SH-SY5Y (cell line): ENCODE results near the gene TENT5C.

Source experiments
- GATA2 ChIP-seq: IDR thresholded peaks from 2 replicates; pipeline ENCODE4 v1.6.1; 2011; ENCODE audit warnings: mild to moderate bottlenecking, low read depth, low read length
- GATA3 ChIP-seq: IDR thresholded peaks from 2 replicates; pipeline ENCODE4 v1.6.1; 2011; ENCODE audit warnings: low read depth, mild to moderate bottlenecking, low read length, moderate library complexity

The TENT5C gene

DNA sequence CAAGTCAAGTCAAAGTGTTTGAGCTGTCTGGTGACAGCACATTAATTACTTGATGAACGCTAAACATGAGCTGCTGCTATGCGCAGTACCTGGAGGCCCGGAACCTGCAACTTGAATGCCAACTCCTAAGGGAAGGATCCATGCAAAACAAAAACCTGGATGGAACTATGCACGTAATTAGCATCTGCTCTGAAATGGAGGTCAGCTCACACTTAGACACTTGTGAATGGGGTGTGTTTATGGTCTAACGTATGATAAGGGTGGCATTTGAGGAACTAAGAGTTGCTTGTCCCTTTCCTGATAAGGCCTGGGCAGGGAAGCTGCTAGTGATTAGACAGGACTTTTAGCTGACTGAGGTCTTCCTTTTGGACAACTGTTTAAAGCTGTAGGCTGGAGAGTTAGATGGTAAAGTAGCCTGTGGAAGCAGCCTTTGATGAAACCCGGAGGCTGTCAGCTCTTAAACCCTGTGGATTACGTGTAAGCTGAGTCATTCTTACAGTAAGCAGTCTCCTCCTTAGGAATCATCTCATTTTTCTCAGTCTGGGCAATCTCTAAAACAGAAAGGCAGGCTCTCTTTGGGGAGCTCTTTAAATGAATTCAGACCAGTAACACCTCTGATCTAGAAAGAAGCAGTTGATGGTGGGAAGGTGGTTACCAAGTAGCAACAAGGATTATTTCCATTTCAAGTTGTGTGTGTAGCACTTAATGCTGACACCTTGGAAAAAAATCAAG is 6.8 kb downstream of the TENT5C start:
- TF ChIP-seq GATA3, result no peak
- no peak for TF ChIP-seq GATA2

- TF ChIP-seq GATA2, result no peak
- TF ChIP-seq GATA3, result no peak
Observed at GRCh38 chr1:117613249-117613968, 7.6 kb downstream of the TENT5C start.

DNA sequence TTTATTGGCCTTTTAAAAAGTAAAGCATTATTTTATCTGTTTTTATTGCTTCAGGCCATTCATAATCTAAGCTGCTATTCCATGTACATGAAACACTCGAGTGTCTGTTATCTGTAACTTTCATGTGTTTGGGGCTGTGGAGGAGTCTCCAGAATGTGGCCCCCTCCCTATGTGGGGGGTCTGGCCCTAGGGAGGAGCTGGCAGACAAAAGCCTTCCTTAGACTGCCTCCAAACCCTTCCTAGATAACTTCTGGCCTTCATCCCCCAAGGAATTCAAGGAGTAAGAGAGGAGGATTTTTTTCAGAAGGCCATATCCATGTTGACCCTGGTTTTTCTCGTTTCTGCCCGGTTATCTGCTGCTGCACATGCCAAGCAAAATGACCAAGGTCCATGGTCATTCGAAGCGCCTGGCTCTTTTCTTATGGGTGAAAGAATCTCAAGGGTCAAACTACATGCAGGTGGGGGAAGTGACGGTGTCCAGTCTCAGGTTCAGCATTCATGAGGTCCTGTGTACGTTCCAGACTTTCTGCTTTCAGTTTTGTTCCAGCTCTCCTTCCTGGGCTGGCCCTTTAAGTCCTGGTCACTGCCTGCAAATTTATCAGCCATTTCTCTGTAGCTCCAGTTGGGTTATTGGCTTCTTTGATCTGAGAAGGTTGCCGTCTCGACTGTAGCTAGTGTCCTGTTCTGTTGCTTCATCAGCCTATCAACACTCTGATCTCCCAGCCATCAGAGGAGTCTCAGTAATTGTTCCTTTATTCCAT is 8.3 kb downstream of the TENT5C start:
- no peak for TF ChIP-seq GATA2
- TF ChIP-seq GATA3, result no peak

- TF ChIP-seq GATA3 (no peak), GATA2 (no peak)
Observed at GRCh38 chr1:117615474-117615873, 9.6 kb downstream of the TENT5C start.

DNA sequence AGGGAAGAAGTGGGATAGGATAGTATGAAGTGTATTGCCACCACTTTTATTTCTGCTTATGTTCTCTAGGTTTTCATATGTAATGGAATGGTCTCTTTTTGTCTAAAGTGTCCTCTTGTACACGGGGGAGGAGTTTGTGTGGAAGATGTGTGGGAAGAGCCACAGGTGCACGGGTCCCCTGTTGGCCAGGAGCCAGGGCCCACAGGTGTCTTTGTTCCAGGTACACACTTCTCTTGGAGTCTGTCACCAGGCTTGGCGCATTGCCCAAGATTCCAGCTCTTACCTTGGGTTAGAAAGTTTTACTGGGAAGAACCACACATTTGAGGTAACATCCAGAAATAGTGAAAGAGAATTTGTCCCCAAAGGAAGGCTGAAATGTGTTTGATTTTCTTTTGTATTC is 10.5 kb downstream of the TENT5C start:
- TF ChIP-seq GATA2 (no peak), GATA3 (no peak)

GRCh38 chr1:117616967-117617366 is 11.1 kb downstream of the TENT5C start:
- TF ChIP-seq GATA3, result no peak
- no peak for TF ChIP-seq GATA2

- TF ChIP-seq GATA2 (no peak), GATA3 (no peak)
Observed at GRCh38 chr1:117618450-117619122, 12.7 kb downstream of the TENT5C start.

DNA sequence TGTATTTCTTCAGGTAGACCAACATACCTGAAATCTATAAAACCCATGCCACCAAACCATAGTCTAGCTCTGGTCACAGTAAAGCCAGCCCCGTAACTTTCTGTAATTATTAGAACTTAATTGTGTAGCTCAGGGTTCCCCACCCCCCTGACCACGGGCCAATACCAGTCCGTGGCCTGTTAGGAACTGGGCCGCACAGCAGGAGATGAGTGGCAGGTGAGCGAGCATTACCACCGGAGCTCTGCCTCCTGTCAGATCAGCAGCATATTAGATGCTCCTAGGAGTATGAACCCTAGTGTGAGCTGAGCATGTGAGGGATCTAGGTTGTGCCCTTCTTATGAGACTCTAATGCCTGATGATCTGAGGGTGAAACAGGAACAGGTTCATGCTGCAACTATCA is 14.6 kb downstream of the TENT5C start:
- TF ChIP-seq GATA2 (no peak), GATA3 (no peak)

DNA sequence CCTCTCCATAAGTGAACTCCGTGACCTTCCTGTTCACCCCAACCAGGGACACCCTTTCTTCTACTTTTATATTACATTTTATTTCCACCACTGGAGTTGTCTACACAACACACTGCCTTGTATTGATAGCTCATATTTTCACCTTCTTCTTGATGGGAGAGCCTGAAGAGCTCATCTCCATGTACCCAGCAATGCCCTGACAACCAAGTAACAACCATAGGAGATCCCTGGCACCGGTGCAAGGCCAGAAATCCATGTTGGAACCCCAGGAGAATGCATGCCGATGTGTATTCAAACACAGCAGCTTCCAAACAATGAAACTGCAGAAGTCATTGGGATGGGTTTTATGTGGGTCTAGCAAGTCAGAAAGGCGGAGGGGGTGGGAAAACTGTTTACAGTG is 15.5 kb downstream of the TENT5C start:
- TF ChIP-seq GATA2 (no peak), GATA3 (no peak)

DNA sequence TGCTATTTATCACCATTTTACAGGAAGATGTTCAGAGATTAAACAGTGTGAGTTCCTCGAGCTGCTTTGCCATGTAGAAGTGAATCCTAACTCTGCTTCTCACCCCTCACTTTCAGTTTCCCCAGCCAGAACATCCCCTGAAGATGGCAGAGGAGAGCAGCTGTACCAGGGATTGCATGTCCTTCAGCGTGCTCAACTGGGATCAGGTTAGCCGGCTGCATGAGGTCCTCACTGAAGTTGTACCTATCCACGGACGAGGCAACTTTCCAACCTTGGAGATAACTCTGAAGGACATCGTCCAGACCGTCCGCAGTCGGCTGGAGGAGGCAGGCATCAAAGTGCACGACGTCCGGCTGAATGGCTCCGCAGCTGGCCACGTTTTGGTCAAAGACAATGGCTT is 16.9 kb downstream of the TENT5C start:
- no peak for TF ChIP-seq GATA3
- no peak for TF ChIP-seq GATA2

DNA sequence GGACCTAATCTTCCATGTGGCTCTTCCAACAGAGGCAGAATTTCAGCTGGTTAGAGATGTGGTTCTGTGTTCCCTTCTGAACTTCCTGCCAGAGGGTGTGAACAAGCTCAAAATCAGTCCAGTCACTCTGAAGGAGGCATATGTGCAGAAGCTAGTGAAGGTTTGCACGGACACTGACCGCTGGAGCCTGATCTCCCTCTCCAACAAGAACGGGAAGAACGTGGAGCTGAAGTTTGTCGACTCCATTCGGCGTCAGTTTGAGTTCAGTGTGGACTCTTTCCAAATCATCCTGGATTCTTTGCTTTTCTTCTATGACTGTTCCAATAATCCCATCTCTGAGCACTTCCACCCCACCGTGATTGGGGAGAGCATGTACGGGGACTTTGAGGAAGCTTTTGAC is 17.3 kb downstream of the TENT5C start:
- TF ChIP-seq GATA2 (no peak), GATA3 (no peak)

DNA sequence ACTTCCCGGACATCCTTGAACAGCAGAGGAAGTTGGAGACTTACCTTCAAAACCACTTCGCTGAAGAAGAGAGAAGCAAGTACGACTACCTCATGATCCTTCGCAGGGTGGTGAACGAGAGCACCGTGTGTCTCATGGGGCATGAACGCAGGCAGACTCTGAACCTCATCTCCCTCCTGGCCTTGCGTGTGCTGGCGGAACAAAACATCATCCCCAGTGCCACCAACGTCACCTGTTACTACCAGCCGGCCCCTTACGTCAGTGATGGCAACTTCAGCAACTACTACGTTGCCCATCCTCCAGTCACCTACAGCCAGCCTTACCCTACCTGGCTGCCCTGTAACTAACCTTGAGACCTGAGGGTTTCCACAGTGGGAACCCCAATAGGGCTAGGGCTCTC is 17.9 kb downstream of the TENT5C start:
- TF ChIP-seq GATA3 (no peak), GATA2 (no peak)

GRCh38 chr1:117627546-117628130 is 21.8 kb downstream of the TENT5C start:
- no peak for TF ChIP-seq GATA3
- no peak for TF ChIP-seq GATA2

- TF ChIP-seq GATA2 (no peak), GATA3 (no peak)
Observed at GRCh38 chr1:117628343-117628742, 22.5 kb downstream of the TENT5C start.
